ENCODE data around the gene PUDP.

DNA sequence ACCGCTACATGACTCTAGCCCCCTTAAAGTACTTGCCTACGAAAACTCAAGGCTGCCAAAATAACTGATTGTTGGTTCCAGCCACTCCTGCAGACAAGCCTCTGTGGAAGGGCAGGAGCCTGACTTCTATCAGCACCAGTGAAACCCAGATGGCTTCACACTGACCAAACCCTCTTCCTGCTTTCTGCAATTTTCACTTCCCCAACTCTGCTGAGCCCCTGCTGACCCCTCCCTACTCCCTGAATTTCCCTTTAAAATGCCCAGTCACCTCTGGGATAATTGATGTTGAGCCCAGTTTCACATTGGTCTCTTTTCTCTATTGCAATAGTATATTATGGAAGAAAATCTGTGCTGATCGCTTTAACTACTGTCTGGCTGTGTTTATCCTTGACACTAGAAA, 62.1 kb downstream of the PUDP start:
- TF ChIP-seq CTCF (IDR thresholded peaks at IDR 0.05; ENCODE audit: low read length), result no peak
- TF ChIP-seq EZH2 (IDR thresholded peaks at IDR 0.05; ENCODE audit: borderline replicate concordance, low read length), result no peak

All from OCI-LY1 (cell line).